GM12892 (cell line): Measurements from ENCODE around the gene CD247.

Experiments used
- POLR2A ChIP-seq: IDR thresholded peaks from 2 replicates; pipeline ENCODE4 v1.6.1; 2011; ENCODE audit warnings: low read depth, low read length, control low read depth
- POLR2AphosphoS5 ChIP-seq: IDR thresholded peaks from 2 replicates; pipeline ENCODE4 v1.6.1; 2011; ENCODE audit warnings: low read depth, low read length, control low read depth

GRCh38 chr1:167476061-167476460, 42.3 kb downstream of the CD247 start:
- TF ChIP-seq POLR2A, result no peak
- no peak for TF ChIP-seq POLR2AphosphoS5
